Smooth muscle cell (in vitro differentiated cells): ENCODE results near the gene DENND1A. TPM values are rescaled to one million over a fixed set of nuclear protein-coding genes. Genes with fewer than 3 reads are reported as not detected.

ENCODE experiments used
- DNase-seq: peaks from one replicate; lab custom pipeline; 2025; ENCODE audit not compliant: unreplicated experiment; lab: John Stamatoyannopoulos, UW
- H2AFZ ChIP-seq: fragments of 200-600 bp; sonication (generic); 2 replicates; pipeline ENCODE4 v1.6.0; 2016; ENCODE audit warnings: antibody characterized with exemption, low read depth, mild to moderate bottlenecking
- H3F3A ChIP-seq: fragments of 200-600 bp; sonication (generic); 2 replicates; pipeline ENCODE4 v1.6.0; 2017; ENCODE audit warnings: antibody characterized with exemption, low read depth
- H3K27ac ChIP-seq: fragments of 200-600 bp; sonication (generic); 2 replicates; pipeline ENCODE4 v1.5.1; 2016; ENCODE audit warnings: low read depth, mild to moderate bottlenecking
- H3K27me3 ChIP-seq: fragments of 200-600 bp; sonication (generic); 2 replicates; pipeline ENCODE4 v1.6.1; 2016; ENCODE audit warnings: low read depth, mild to moderate bottlenecking
- H3K36me3 ChIP-seq: fragments of 200-600 bp; sonication (generic); 2 replicates; pipeline ENCODE4 v1.5.1; 2016; ENCODE audit warnings: low read depth
- H3K4me1 ChIP-seq: fragments of 200-600 bp; sonication (generic); 2 replicates; pipeline ENCODE4 v1.5.1; 2016; ENCODE audit warnings: low read depth
- H3K4me2 ChIP-seq: fragments of 200-600 bp; sonication (generic); 2 replicates; pipeline ENCODE4 v1.6.0; 2016; ENCODE audit warnings: mild to moderate bottlenecking
- H3K4me3 ChIP-seq: fragments of 200-600 bp; sonication (generic); 2 replicates; pipeline ENCODE4 v1.5.1; 2016; ENCODE audit warnings: mild to moderate bottlenecking
- H3K79me2 ChIP-seq: fragments of 200-600 bp; sonication (generic); 2 replicates; pipeline ENCODE4 v1.6.0; 2016; ENCODE audit warnings: low read depth, mild to moderate bottlenecking
- H3K9ac ChIP-seq: fragments of 200-600 bp; sonication (generic); 2 replicates; pipeline ENCODE4 v1.6.0; 2016; ENCODE audit warnings: low read depth
- H3K9me3 ChIP-seq: fragments of 200-600 bp; sonication (generic); replicated peaks from 2 replicates; pipeline ENCODE4 v1.5.1; 2016; ENCODE audit warnings: low read depth
- H4K20me1 ChIP-seq: fragments of 200-600 bp; sonication (generic); 2 replicates; pipeline ENCODE4 v1.6.0; 2016; ENCODE audit warnings: low read depth
- WGBS: methylation state at CpG from one replicate; pipeline ENCODE4 v1.1.7; 2016; ENCODE audit warnings: low lambda C conversion rate; 5-methylcytosine and 5-hydroxymethylcytosine counted together
- polyA plus RNA-seq: library from polyadenylated mRNA; unstranded; fragments of >200 nt; fragmentation: Nextera tagmentation; extraction: Ambion mirVana; gene quantifications from 2 replicates; pipeline ENCODE4 v1.2.1, GENCODE V29; 2016
- total RNA-seq: library from RNA; depleted of rRNA; stranded (reverse); fragments of >200 nt; gene quantifications from 2 replicates; pipeline ENCODE4 v1.2.3, GENCODE V29; 2014
- TF ChIP-seq, protein P1 (sequence below): fragments of 200-600 bp; sonication (generic); IDR thresholded peaks from 2 replicates; pipeline ENCODE4 v1.5.1; 2017; ENCODE audit warnings: borderline replicate concordance, mild to moderate bottlenecking, antibody characterized with exemption; ENCODE audit not compliant: insufficient read depth, poor library complexity, severe bottlenecking

DENND1A gene
- total and polyA plus RNA-seq, 2 experiments from 2014 or later: 8.1 to 20.2 TPM

DNA sequence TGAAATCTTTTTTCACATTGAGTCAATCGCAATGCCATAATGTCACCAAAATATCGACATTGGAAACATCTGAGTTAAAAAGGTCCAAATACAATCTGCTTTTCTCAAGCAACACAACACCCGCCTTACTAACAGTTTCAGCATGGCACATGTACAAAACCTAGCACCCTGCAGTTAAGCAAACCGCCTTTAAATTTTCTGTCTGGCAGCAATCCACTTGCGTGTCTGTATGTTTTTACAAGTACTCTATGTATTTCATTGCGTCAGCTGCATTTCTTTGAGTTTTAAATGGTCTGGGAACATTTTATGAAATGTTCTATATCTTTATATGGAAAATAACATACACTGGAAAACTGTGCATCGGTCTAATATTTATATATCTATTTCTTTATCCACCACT, 134.6 kb downstream of the DENND1A start:
- no peaks in the 10 kb centered on the region for H3F3A ChIP-seq
- no peak overlapping the region for H2AFZ ChIP-seq
- peaks cover 15% of the 10 kb centered on the region for H4K20me1 ChIP-seq
- H3K36me3 ChIP-seq: no peaks in the 10 kb centered on the region
- H3K4me3 ChIP-seq: no peak overlapping the region
- no peaks in the 10 kb centered on the region for H3K79me2 ChIP-seq
- TF ChIP-seq, protein P1, sequence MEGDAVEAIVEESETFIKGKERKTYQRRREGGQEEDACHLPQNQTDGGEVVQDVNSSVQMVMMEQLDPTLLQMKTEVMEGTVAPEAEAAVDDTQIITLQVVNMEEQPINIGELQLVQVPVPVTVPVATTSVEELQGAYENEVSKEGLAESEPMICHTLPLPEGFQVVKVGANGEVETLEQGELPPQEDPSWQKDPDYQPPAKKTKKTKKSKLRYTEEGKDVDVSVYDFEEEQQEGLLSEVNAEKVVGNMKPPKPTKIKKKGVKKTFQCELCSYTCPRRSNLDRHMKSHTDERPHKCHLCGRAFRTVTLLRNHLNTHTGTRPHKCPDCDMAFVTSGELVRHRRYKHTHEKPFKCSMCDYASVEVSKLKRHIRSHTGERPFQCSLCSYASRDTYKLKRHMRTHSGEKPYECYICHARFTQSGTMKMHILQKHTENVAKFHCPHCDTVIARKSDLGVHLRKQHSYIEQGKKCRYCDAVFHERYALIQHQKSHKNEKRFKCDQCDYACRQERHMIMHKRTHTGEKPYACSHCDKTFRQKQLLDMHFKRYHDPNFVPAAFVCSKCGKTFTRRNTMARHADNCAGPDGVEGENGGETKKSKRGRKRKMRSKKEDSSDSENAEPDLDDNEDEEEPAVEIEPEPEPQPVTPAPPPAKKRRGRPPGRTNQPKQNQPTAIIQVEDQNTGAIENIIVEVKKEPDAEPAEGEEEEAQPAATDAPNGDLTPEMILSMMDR: no peak
- H3K9ac ChIP-seq: no peak overlapping the region
- H3K9me3 ChIP-seq: no peaks in the 10 kb centered on the region
- H3K4me2 ChIP-seq: no peak overlapping the region
- H3K27me3 ChIP-seq: no peaks in the 10 kb centered on the region
- no peaks in the 10 kb centered on the region for H3K4me1 ChIP-seq
- WGBS: 89% methylated on average over 7 of the region's 7 CpGs
- H3K27ac ChIP-seq: no peak overlapping the region
- no peak for DNase-seq

DNA sequence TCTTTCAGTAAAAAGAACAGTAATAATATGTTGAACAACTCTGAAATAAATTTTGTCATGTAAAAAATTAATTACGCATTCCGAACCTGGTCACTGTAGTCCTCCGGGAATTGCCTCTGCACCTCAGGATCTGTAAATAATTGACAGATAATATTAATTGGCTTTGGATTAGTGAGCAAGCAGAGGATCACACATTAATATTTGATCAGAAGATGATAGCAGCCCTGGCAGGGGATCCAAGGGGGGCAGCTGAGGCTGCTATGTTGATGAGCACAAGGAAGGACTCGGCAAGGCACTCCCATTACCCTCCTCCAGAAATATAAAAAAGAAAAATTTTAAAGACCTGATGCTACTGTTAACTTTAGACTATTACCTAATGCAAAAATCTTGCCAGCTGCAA, 137.4 kb downstream of the DENND1A start:
- WGBS: 96% methylated on average over 4 of the region's 4 CpGs
- H3K27ac ChIP-seq: no peak overlapping the region
- peaks cover 12% of the 10 kb centered on the region for H3K4me1 ChIP-seq
- H3K27me3 ChIP-seq: no peaks in the 10 kb centered on the region
- H3K79me2 ChIP-seq: no peaks in the 10 kb centered on the region
- no peak for DNase-seq
- TF ChIP-seq, protein P1: no peak
- H3K9ac ChIP-seq: no peak overlapping the region
- no peak overlapping the region for H3K4me3 ChIP-seq
- peaks cover 11% of the 10 kb centered on the region for H4K20me1 ChIP-seq
- no peak overlapping the region for H3K4me2 ChIP-seq
- no peak overlapping the region for H2AFZ ChIP-seq
- no peaks in the 10 kb centered on the region for H3F3A ChIP-seq
- no peaks in the 10 kb centered on the region for H3K36me3 ChIP-seq
- H3K9me3 ChIP-seq: no peaks in the 10 kb centered on the region

DNA sequence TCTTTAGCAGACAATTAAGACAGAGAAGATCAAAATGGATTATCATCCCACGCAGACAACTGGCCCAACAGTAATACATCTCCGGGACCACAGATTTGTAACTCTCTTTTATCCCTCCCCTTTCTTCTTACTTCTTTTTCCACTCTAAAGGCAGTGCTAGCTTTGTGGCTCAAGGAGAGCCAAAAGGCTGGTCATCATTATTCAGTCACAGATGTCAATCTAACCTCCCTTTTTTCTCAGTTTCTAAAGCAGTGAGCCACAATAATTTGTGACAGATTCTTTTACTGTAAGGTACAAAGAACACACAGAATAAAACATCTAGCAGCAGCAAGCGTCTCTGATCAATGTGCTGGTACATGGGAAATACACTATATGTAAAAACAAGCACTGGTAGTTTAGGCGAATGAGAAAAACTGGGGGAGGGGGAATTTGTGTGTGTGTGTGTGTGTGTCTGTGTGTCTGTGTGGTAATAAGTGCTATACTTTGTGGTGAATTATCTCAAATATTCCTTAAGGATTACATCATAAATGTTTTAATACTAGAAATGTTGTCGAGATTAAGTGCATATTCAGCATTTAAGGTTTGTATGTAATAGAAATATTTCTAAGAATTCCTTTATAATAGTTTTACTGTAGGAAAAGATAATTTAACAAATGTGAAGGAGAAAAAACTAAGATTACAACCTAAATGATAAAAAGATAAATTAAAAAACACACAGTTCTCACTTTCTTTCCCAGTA, 140.2 kb downstream of the DENND1A start:
- 66% methylated on average over 5 of the region's 5 CpGs for WGBS
- no peak for DNase-seq
- H3K36me3 ChIP-seq: no peaks in the 10 kb centered on the region
- H3K4me1 ChIP-seq: peaks cover 12% of the 10 kb centered on the region
- no peak overlapping the region for H3K27ac ChIP-seq
- no peak overlapping the region for H2AFZ ChIP-seq
- no peak overlapping the region for H3K9ac ChIP-seq
- H3K27me3 ChIP-seq: no peaks in the 10 kb centered on the region
- TF ChIP-seq, protein P1: no peak
- H4K20me1 ChIP-seq: peaks cover 6% of the 10 kb centered on the region
- H3K4me2 ChIP-seq: no peak overlapping the region
- no peaks in the 10 kb centered on the region for H3K9me3 ChIP-seq
- no peaks in the 10 kb centered on the region for H3K79me2 ChIP-seq
- no peaks in the 10 kb centered on the region for H3F3A ChIP-seq
- H3K4me3 ChIP-seq: no peak overlapping the region

DNA sequence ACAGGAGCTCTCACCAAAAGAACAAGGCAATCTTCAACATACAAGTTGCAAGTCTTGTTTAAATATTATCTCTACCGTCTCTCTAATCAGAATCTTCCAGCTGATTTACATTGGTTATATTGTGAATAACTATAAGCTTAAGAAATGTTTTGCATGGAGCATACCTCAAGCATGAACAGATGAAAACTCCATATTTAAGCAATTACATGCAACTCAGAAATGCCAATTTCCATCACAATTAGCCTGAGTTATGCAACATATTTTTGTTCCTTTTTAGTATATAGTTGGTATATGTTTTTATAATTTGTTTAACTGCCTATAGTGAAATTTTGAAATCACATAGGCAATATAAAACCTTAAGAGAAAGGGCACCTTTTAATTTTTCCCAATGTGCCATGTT, 142.5 kb downstream of the DENND1A start:
- no peaks in the 10 kb centered on the region for H3K9me3 ChIP-seq
- no peak overlapping the region for H3K4me2 ChIP-seq
- no peaks in the 10 kb centered on the region for H3K27me3 ChIP-seq
- H3K4me3 ChIP-seq: no peak overlapping the region
- WGBS: 93% methylated on average over 1 of the region's 1 CpG
- H3K79me2 ChIP-seq: no peaks in the 10 kb centered on the region
- H4K20me1 ChIP-seq: no peaks in the 10 kb centered on the region
- H3F3A ChIP-seq: no peaks in the 10 kb centered on the region
- no peak for DNase-seq
- H3K36me3 ChIP-seq: no peaks in the 10 kb centered on the region
- H3K4me1 ChIP-seq: peaks cover 12% of the 10 kb centered on the region
- no peak overlapping the region for H3K27ac ChIP-seq
- no peak overlapping the region for H2AFZ ChIP-seq
- TF ChIP-seq, protein P1: no peak
- no peak overlapping the region for H3K9ac ChIP-seq
